Activated CD8-positive, alpha-beta T cell treated with anti-CD3 and anti-CD28 coated beads for 36 hours (primary cell): Measurements from ENCODE around the gene CYRIA. TPM values are rescaled to one million over a fixed set of nuclear protein-coding genes. Genes with fewer than 3 reads are reported as not detected.

Experiments used
- ATAC-seq: fragments of 200-7000 bp; cut with Tn5 transposase; one replicate; pipeline ENCODE4 v1.10.0; 2021; ENCODE audit warnings: mild to moderate bottlenecking, moderate library complexity
- CTCF ChIA-PET: fragments of 350-600 bp; sonication (Branson Sonifier 250); formaldehyde crosslinking; loops from one replicate; lab custom pipeline; 2021; ENCODE audit warnings: antibody characterized with exemption; lab: Charles Lee
- POLR2A ChIA-PET: fragments of 350-600 bp; sonication (Branson Sonifier 250); formaldehyde crosslinking; loops from one replicate; lab custom pipeline; 2021; ENCODE audit warnings: antibody characterized with exemption; lab: Charles Lee
- DNase-seq: peaks from one replicate; pipeline ENCODE4 v3.0.0-alpha.2; 2020
- H3K27ac Mint-ChIP-seq: one replicate; pipeline ENCODE4 v1.8.0; 2021; ENCODE audit warnings: mild to moderate bottlenecking, mixed read lengths
- H3K27me3 Mint-ChIP-seq: one replicate; pipeline ENCODE4 v1.8.0; 2021; ENCODE audit warnings: mixed read lengths
- H3K36me3 Mint-ChIP-seq: one replicate; pipeline ENCODE4 v1.8.0; 2021; ENCODE audit warnings: low read depth, mixed read lengths
- H3K4me1 Mint-ChIP-seq: one replicate; pipeline ENCODE4 v1.8.0; 2021; ENCODE audit warnings: low read depth, mixed read lengths
- H3K4me3 Mint-ChIP-seq: one replicate; pipeline ENCODE4 v1.8.0; 2021; ENCODE audit warnings: mild to moderate bottlenecking, moderate library complexity, mixed read lengths
- H3K9me3 Mint-ChIP-seq: one replicate; pipeline ENCODE4 v1.8.0; 2021; ENCODE audit warnings: mixed read lengths
- intact Hi-C: fragments of 100-400 bp; cut with micrococcal nuclease; formaldehyde crosslinking; loops from one replicate; pipeline ENCODE4 v1.10.0; 2022
- total RNA-seq, 2 experiments: library from RNA; stranded (reverse); gene quantifications; one replicate each; pipeline ENCODE4 v1.2.3, GENCODE V29; 2021
- TF ChIP-seq, protein P1 (sequence below): fragments of 200-600 bp; IDR thresholded peaks from one replicate; pipeline ENCODE4 v1.8.0; 2022; ENCODE audit warnings: antibody characterized with exemption, mild to moderate bottlenecking

Gene CYRIA
- total RNA-seq, 2 experiments from 2014 or later = 0.70 to 0.72 TPM

DNA sequence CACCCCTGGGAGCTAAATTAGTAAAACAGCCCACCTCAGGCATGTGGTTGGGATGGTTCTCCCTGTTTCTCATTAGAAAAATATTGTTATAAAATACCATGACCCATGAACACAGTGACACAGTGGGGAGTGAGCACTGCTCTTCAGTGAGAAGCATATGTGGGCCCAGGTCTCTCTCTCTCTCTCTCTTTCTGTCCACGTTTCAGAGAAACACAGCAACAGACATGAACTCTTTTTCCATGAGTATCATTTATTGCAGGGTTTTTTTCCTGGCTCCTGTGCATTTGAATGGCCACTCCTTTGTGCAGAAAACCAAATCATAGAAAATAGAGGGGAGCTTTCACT, 41.2 kb downstream of the CYRIA start:
- ATAC-seq (no peak), DNase-seq (no peak)
- Mint-ChIP-seq H3K27ac (no peak overlapping the region), H3K4me3 (no peak overlapping the region), H3K27me3 (peaks cover 1% of the 10 kb centered on the region), H3K4me1 (peaks cover 12% of the 10 kb centered on the region), H3K9me3 (no peaks in the 10 kb centered on the region), H3K36me3 (no peaks in the 10 kb centered on the region)
- ChIA-PET POLR2A (no interaction called here), CTCF (no interaction called here)
- intact Hi-C loops = no loop called here
- TF ChIP-seq, protein P1, sequence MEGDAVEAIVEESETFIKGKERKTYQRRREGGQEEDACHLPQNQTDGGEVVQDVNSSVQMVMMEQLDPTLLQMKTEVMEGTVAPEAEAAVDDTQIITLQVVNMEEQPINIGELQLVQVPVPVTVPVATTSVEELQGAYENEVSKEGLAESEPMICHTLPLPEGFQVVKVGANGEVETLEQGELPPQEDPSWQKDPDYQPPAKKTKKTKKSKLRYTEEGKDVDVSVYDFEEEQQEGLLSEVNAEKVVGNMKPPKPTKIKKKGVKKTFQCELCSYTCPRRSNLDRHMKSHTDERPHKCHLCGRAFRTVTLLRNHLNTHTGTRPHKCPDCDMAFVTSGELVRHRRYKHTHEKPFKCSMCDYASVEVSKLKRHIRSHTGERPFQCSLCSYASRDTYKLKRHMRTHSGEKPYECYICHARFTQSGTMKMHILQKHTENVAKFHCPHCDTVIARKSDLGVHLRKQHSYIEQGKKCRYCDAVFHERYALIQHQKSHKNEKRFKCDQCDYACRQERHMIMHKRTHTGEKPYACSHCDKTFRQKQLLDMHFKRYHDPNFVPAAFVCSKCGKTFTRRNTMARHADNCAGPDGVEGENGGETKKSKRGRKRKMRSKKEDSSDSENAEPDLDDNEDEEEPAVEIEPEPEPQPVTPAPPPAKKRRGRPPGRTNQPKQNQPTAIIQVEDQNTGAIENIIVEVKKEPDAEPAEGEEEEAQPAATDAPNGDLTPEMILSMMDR = no peak

DNA sequence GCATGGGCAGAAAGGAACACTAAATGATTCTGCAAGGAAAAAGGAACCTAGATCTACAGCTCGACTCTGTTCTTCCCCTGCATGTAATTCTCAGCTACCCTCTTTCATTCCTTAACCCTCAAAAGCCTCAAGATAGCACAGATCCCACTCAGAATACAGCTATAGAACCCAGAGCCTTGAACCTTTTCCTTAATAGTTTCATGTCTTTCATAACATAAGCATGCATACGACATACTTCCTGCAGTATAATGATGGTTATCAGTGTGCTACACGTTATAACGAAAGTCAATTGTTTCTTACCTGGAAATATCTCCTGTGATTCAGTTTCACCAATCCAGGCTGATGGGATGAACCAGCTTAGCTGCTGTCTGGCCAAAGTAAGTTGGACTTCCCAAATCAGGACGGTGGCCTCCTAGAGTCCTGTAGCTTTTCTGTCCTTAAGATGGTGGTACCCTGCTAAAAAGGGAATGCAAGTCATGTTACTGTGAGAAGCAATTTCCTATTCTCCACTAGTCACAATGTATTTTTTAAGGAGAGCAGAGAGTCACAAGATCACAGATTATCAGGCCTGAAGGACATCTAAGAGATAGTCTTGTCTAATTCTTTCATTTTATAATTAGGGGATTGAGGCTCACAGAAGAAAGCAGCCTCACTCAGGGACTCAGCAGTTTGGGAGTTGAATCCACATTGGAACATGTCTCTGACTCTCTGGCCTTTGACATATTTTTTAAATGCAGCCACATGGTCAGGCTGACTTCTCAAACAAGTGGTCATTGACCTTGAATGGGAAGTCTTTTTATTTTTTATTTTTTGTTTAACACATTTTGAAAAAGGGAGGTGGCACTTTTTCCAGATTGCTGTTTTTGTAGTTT, 41.8 kb downstream of the CYRIA start:
- no peak overlapping the region for H3K4me3 Mint-ChIP-seq
- POLR2A ChIA-PET = no interaction called here

DNA sequence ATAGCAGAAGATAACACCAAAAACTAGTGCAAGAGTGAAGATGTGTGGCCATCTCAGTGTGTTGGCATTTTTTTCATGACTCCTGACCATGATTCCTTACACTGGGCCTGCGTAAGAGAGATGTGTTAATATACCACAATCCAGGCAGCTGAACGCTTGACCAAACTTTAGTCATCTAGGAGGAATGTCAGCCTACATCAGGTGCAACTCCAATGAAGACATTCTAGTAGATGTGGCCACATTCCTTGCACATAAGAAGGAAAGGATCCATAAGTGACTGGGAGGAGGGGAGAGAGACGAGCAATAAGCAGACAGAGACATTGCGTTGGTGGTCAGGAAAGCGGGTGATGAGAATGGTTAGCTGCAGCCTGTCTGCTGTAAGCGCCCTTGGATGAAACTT, 42.6 kb downstream of the CYRIA start:
- Mint-ChIP-seq H3K36me3 (no peaks in the 10 kb centered on the region), H3K4me1 (peaks cover 12% of the 10 kb centered on the region), H3K4me3 (no peak overlapping the region), H3K9me3 (no peaks in the 10 kb centered on the region), H3K27me3 (peaks cover 1% of the 10 kb centered on the region), H3K27ac (no peak overlapping the region)
- ATAC-seq (no peak), DNase-seq (no peak)
- TF ChIP-seq, protein P1 = no peak
- intact Hi-C loops = no loop called here
- ChIA-PET CTCF (interaction anchor here (1.7 to 4.0 kb wide), 3 partner anchors 14 to 683 kb away, joined by 4 to 29 read pairs (median 10); partner anchors contain the start of gene MYCN), POLR2A (no interaction called here)

More for the DNA sequence above, 41.8 kb downstream of the CYRIA start:
- Mint-ChIP-seq H3K27ac (no peak overlapping the region), H3K27me3 (peaks cover 1% of the 10 kb centered on the region), H3K36me3 (no peaks in the 10 kb centered on the region), H3K9me3 (no peaks in the 10 kb centered on the region), H3K4me1 (peaks cover 12% of the 10 kb centered on the region)
- intact Hi-C loops = no loop called here
- TF ChIP-seq, protein P1 = no peak
- DNase-seq = no peak
- CTCF ChIA-PET = interaction anchor here (4.0 kb wide), 1 partner anchor 15 kb away, joined by 29 read pairs; no protein-coding TSS in a partner anchor
- ATAC-seq = no peak

DNA sequence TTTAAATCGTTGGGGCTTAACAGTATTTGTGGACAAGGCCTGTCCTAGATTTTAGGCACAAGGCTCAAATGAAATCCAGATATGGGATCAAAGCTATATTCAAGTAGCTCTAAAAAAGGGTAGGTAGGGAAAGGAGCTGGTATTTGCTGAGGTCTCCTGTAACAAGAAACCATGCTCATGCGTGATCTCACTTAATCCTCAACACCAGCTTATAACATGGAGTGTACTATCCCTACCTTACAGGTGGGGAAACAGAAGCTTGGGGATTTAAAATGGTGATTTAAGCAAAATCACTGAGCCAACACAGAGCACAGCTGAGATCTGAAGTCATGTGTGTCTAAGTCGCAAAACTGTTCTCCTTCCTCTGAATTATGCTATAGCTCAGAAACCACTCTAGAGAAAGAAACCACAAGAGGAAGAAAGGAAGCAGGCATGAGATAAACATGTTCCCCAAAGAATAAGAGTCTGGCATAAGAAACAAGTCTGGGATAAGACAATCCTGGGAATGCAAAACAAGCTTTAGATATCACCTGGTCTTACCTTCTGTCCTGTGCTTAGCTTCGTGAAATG, 43.1 kb downstream of the CYRIA start:
- intact Hi-C loops = no loop called here
- H3K4me3 Mint-ChIP-seq = no peak overlapping the region

More for the DNA sequence above, 43.1 kb downstream of the CYRIA start:
- Mint-ChIP-seq H3K27ac (no peak overlapping the region), H3K36me3 (no peaks in the 10 kb centered on the region), H3K27me3 (no peaks in the 10 kb centered on the region), H3K9me3 (no peaks in the 10 kb centered on the region), H3K4me1 (peaks cover 12% of the 10 kb centered on the region)
- DNase-seq (no peak), ATAC-seq (no peak)
- TF ChIP-seq, protein P1 = no peak
- ChIA-PET CTCF (interaction anchor here (0.7 to 4.0 kb wide), 5 partner anchors 10 to 683 kb away, joined by 3 to 29 read pairs (median 5); partner anchors contain the start of gene MYCN), POLR2A (no interaction called here)
